Fibroblast of mammary gland (primary cell): ENCODE results near the gene CD300LF.

Source experiments
- DNase-seq: peaks from one replicate; pipeline ENCODE4 v3.0.0-alpha.2; 2010; ENCODE audit warnings: low read depth
- H3K4me3 ChIP-seq: 2 replicates; pipeline ENCODE4 v1.5.1; 2011; ENCODE audit warnings: low read depth, mild to moderate bottlenecking, low read length, moderate library complexity; ENCODE audit not compliant: control insufficient read depth
- TF ChIP-seq, protein P1 (sequence below): conservative IDR thresholded peaks from 2 replicates; pipeline ENCODE4 v1.5.1; 2011; ENCODE audit warnings: low read depth, low read length, inconsistent platforms; ENCODE audit not compliant: control insufficient read depth, insufficient read depth

The CD300LF gene

DNA sequence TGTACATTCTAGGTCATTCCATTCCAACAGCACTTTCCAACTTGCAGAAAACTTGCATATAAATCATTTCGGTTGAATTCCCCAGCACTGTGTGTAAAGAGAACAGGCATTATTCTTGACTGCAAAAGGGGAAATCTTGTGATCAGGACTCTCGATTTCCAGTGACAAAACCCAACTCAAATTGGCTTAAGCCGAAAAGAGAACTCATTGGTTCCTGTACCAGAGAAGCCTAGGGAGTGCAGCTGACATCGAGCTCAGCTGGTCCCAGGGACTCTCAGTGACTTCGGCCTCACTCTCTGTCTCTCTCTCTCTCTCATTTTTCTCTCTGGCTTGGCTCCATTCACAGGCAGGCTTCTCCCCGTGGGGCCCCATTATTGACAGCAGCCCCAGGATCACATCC is 30.7 kb downstream of the CD300LF start:
- TF ChIP-seq, protein P1, sequence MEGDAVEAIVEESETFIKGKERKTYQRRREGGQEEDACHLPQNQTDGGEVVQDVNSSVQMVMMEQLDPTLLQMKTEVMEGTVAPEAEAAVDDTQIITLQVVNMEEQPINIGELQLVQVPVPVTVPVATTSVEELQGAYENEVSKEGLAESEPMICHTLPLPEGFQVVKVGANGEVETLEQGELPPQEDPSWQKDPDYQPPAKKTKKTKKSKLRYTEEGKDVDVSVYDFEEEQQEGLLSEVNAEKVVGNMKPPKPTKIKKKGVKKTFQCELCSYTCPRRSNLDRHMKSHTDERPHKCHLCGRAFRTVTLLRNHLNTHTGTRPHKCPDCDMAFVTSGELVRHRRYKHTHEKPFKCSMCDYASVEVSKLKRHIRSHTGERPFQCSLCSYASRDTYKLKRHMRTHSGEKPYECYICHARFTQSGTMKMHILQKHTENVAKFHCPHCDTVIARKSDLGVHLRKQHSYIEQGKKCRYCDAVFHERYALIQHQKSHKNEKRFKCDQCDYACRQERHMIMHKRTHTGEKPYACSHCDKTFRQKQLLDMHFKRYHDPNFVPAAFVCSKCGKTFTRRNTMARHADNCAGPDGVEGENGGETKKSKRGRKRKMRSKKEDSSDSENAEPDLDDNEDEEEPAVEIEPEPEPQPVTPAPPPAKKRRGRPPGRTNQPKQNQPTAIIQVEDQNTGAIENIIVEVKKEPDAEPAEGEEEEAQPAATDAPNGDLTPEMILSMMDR: no peak
- H3K4me3 ChIP-seq: no peak overlapping the region
- no peak for DNase-seq

DNA sequence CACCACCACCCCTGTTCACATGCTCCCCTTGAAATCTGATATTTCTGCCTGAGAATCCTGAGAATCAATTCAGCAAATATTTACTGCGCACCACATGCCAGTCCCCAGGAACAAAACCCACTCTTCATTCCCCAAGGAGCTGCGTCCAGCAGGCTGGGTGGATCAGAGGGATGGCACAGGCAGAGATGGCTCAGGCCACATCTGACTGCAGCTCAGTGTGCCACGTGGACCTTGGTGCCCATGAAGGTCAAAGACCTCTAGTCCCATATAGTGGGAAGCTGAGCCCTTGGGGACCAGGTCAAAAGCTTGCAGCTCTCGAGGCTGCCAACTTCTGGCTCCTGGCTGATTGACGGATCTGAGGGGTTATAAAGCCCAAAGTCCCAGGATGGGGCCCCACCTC is 31.8 kb downstream of the CD300LF start:
- TF ChIP-seq, protein P1: no peak
- no peak overlapping the region for H3K4me3 ChIP-seq
- DNase-seq: no peak

DNA sequence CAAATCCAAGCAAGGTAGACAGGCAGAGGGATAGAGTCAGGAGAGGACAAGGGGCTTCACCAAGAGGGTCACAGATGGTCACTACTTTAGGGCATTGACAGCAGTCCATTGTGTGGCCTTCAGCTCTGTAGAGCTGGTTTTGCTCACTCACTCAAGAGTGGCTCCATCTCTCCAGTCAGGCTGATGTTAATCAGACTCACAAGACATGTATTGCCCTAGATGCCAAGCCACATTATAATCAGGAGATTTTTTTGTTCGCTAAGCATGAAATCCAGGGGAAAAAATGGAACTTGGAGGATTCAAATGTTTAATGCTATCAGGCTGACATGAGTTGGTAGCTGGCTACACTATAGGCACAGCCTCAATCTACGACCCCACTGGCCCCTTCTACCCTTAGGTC is 32.5 kb downstream of the CD300LF start:
- DNase-seq: no peak
- TF ChIP-seq, protein P1: no peak
- no peak overlapping the region for H3K4me3 ChIP-seq

DNA sequence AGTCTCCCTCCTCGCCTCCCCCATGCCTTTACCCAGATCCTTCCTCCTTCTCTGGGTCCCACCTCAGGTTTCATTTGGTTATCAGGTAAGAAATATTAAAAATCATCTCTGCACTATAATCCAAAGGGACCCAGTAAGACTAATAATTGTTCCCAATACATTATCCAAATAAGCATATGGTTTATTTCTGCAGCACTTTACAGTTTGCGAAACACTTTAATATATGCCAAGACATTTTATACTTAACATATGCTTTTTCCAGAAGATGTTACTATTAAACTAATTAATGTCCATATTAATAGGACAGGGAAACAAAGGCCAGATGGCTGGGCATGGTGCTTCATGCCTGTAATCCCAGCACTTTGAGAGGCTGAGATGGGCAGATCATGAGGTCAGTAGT is 33.3 kb downstream of the CD300LF start:
- no peak for DNase-seq

DNA sequence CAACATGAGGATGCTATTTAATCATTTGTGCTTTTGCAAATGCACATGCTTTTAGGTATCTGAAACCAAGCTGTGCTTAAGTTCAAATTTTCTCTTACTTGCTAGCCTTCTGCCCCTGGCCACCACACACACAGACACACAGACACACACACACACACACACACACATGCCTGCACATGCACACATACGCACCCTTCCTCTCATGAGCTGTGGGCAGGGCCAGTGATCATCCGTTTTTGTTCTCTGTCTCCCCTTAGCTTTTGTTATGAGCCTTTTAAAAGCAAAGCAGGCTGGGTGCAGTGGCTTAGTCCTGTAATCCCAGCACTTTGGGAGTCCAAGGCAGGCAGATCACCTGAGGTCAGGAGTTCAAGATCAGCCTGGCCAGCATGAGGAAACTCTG is 34.2 kb downstream of the CD300LF start:
- TF ChIP-seq, protein P1: no peak
- no peak overlapping the region for H3K4me3 ChIP-seq
- DNase-seq: no peak

More for the DNA sequence above, 33.3 kb downstream of the CD300LF start:
- TF ChIP-seq, protein P1: no peak
- no peak overlapping the region for H3K4me3 ChIP-seq

DNA sequence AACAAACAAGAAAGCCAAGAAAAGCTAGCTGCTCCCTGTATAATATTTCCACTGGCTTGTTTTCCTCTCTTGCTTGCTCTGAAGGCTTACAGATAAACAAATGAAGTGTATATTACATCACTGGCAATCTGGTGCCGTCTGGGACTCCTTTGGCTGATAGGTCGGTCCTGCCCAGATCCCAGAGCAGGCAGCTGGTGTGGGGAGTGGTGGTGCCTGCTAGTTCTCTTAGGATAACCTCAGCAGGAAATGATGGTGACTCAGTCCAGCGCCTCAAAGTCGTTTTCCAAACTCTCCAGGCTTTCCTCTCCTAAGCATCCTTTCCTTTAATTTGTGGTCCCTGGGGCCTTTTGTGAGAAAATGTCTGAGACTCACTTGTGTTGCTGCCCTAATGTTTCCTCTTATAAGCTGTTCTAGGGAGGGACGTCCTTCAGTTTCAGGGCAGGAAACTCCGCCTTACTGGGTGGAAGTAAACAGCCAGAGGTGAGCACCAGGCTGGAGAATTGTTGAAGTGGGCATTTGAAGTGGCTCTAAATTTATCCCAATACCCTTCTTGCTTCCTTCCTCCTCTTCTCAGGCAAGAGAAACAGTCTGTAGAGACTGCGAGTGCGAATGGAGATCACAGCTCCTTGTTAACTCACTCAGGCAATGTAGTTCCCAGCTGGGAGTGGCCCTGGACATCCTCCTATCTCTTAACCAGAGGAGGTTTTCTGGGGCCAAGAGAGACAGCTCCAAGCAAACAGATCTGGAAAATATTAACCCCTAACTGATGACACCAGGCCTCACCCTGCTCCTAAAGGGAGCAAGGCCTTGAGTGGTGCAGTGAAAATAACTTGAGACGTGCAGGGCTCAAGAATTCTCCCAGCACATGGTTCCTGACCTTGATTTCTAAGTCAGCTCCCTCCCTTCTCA is 34.9 kb downstream of the CD300LF start:
- no peak overlapping the region for H3K4me3 ChIP-seq
- TF ChIP-seq, protein P1: no peak
- DNase-seq: peak; percentile 27
